GM18526 (cell line): ENCODE results near the gene CCDC178.

ENCODE experiments used
- POLR2A ChIP-seq: IDR thresholded peaks from 3 replicates; pipeline ENCODE4 v1.6.1; 2011; ENCODE audit not compliant: insufficient read length; ENCODE audit errors: extremely low read depth

CCDC178 gene

GRCh38 chr18:33440060-33441043 is at the start of gene CCDC178:
Gene CCDC178, minus strand, starts transcription at chr18:33440721. Its CDS starts 28,633 bp downstream, at chr18:33412088.
- TF ChIP-seq POLR2A = no peak

GRCh38 chr18:33483908-33484307 is 43.4 kb upstream of the CCDC178 start:
- no peak for TF ChIP-seq POLR2A

GRCh38 chr18:33472509-33472908 is 32.0 kb upstream of the CCDC178 start:
- TF ChIP-seq POLR2A = no peak

- TF ChIP-seq POLR2A = no peak
Observed at GRCh38 chr18:33470216-33470615, 29.7 kb upstream of the CCDC178 start.

- no peak for TF ChIP-seq POLR2A
Observed at GRCh38 chr18:33469699-33470098, 29.2 kb upstream of the CCDC178 start.

- no peak for TF ChIP-seq POLR2A
Observed at GRCh38 chr18:33467531-33467930, 27.0 kb upstream of the CCDC178 start.

GRCh38 chr18:33466822-33467221 is 26.3 kb upstream of the CCDC178 start:
- TF ChIP-seq POLR2A = no peak

GRCh38 chr18:33460681-33461080 is 20.2 kb upstream of the CCDC178 start:
- TF ChIP-seq POLR2A = no peak

- no peak for TF ChIP-seq POLR2A
Observed at GRCh38 chr18:33459612-33460011, 19.1 kb upstream of the CCDC178 start.

GRCh38 chr18:33446604-33447003 is 6.1 kb upstream of the CCDC178 start:
- TF ChIP-seq POLR2A = no peak

GRCh38 chr18:33444709-33445108 is 4.2 kb upstream of the CCDC178 start:
- TF ChIP-seq POLR2A = no peak

GRCh38 chr18:33432857-33433256 is 7.7 kb downstream of the CCDC178 start:
- TF ChIP-seq POLR2A = no peak

GRCh38 chr18:33427549-33427948 is 13.0 kb downstream of the CCDC178 start:
- no peak for TF ChIP-seq POLR2A

GRCh38 chr18:33424266-33424946 is 16.1 kb downstream of the CCDC178 start:
- TF ChIP-seq POLR2A = no peak

- no peak for TF ChIP-seq POLR2A
Observed at GRCh38 chr18:33421225-33421624, 19.3 kb downstream of the CCDC178 start.

- no peak for TF ChIP-seq POLR2A
Observed at GRCh38 chr18:33404244-33404873, 36.2 kb downstream of the CCDC178 start.

GRCh38 chr18:33375829-33376228 is 64.7 kb downstream of the CCDC178 start:
- TF ChIP-seq POLR2A = no peak
